Heart right ventricle (tissue), 16 donors: ENCODE results near the gene CLCN2. TPM values are rescaled to one million over a fixed set of nuclear protein-coding genes. Genes with fewer than 3 reads are reported as not detected.

Source experiments
- ATAC-seq, 8 donors: fragments of 200-7000 bp; cut with Tn5 transposase; one replicate each; pipeline ENCODE4 v1.9.1; 2020; ENCODE audit warnings: mild to moderate bottlenecking in 8 of 8, moderate library complexity in 8 of 8, moderate number of reproducible peaks in 1 of 8
- DNase-seq, 2 donors: peaks; one replicate each; pipeline ENCODE4 v3.0.0-alpha.2; 2020
- H3K27ac ChIP-seq, 10 donors: fragments of 200-600 bp; sonication (generic) in 2 of 10; one replicate each; pipeline versions ENCODE4 v1.5.0 to v1.8.0; 2020 to 2022; ENCODE audit warnings: mild to moderate bottlenecking in 3 of 10
- H3K27me3 ChIP-seq, 7 donors: fragments of 200-600 bp; one replicate each; pipeline ENCODE4 v1.8.0; 2021 to 2022; ENCODE audit warnings: mild to moderate bottlenecking in 2 of 7
- H3K36me3 ChIP-seq, 9 donors: fragments of 200-600 bp; sonication (generic) in 1 of 9; one replicate each; pipeline versions ENCODE4 v1.5.0 to v1.8.0; 2020 to 2022; ENCODE audit warnings: mild to moderate bottlenecking in 2 of 9
- H3K4me1 ChIP-seq, 9 donors: fragments of 200-600 bp; sonication (generic) in 1 of 9; one replicate each; pipeline versions ENCODE4 v1.5.0 to v1.8.0; 2020 to 2022; ENCODE audit warnings: mild to moderate bottlenecking in 4 of 9
- H3K4me3 ChIP-seq, 10 donors: fragments of 200-600 bp; sonication (generic) in 2 of 10; one replicate each; pipeline versions ENCODE4 v1.5.0 to v1.8.0; 2020 to 2022; ENCODE audit warnings: mild to moderate bottlenecking in 7 of 10, moderate library complexity in 2 of 10
- H3K9me3 ChIP-seq, 11 donors: fragments of 200-600 bp in 10 of 11; sonication (generic) in 2 of 11; one replicate each; pipeline versions ENCODE4 v1.5.0 to v1.8.0; 2013 to 2022; ENCODE audit warnings: mild to moderate bottlenecking in 2 of 11, control low read depth in 1 of 11, moderate library complexity in 1 of 11
- CTCF ChIP-seq, 9 donors: fragments of 200-600 bp; sonication (generic) in 2 of 9; IDR thresholded peaks; one replicate each; pipeline versions ENCODE4 v1.5.0 to v1.8.0; 2021 to 2022; ENCODE audit warnings: antibody characterized with exemption in 9 of 9, mild to moderate bottlenecking in 5 of 9, moderate library complexity in 1 of 9
- WGBS, 2 donors: extraction: QIAGEN DNeasy Blood & Tissue Kit; methylation state at CpG; one replicate each; pipeline ENCODE4 v1.1.7; 2013; ENCODE audit warnings: inconsistent platforms in 1 of 2; 5-methylcytosine and 5-hydroxymethylcytosine counted together
- intact Hi-C, 10 donors: fragments of 100-400 bp; cut with DNase I; formaldehyde crosslinking; loops; one replicate each; pipeline versions ENCODE4 v1.11.1 to v1.14.2; 2022
- polyA plus RNA-seq, 2 donors: library from polyadenylated mRNA; stranded (reverse); fragments of 200-250 nt; gene quantifications; one replicate each; pipeline ENCODE4 v1.2.3, GENCODE V29; 2013
- total RNA-seq, 10 donors: library from RNA; stranded (reverse); fragmentation: NEBNext Ultra II Directional in 3 of 10; extraction: Animal tissue kit (Norgen Biotek cat#: 25700) in 3 of 10; gene quantifications; one replicate each; pipeline versions ENCODE4 v1.2.1 to v1.2.4, GENCODE V29; 2021 to 2023
- donor health status: Arrhythmogenic right ventricular cardiomyopathy.
- donor health status: ischemic (EF 13 %, LVEDD 7.1; RV severe dilation, severe dysfunction).
- donor health status: healthy with polysubstance abuse.
- donor health status: DM: no; HTN: yes; CAD: no.
- donor health status: DM: no; HTN: no; CAD: no.
- donor health status: ischemic (EF 25% LVEDD 6.9; RV normal size, moderate dysfunction).
- donor health status: ischemic (EF 25% LVEDD 5.7; RV mildly dilated, moderate dysfunction).
- donor health status: healthy.
- donor health status: DM: yes; HTN: yes; CAD: no.
- donor health status: Ischemic cardiomyopathy.
- donor health status: ischemic (EF 35%, LVEDD 5.7; RV mildly dilated, moderate dysfunction).
- donor health status: nonischemic (EF 11% LVEDD 7.7; RV severe dilation, severe dysfunction).
- donor health status: DM: yes; HTN: yes; CAD: no.
- donor health status: PGD.
- donor health status: ischemic (EF 29% LVEDD 5.4; RV normal size, mild dysfunction).
- donor health status: nonischemic (EF 23%, LVEDD 6.1; RV moderate dilation, normal function).

Gene CLCN2
- total and polyA plus RNA-seq, 12 donors, result 1.3 to 8.4 (median 2.4) TPM

DNA sequence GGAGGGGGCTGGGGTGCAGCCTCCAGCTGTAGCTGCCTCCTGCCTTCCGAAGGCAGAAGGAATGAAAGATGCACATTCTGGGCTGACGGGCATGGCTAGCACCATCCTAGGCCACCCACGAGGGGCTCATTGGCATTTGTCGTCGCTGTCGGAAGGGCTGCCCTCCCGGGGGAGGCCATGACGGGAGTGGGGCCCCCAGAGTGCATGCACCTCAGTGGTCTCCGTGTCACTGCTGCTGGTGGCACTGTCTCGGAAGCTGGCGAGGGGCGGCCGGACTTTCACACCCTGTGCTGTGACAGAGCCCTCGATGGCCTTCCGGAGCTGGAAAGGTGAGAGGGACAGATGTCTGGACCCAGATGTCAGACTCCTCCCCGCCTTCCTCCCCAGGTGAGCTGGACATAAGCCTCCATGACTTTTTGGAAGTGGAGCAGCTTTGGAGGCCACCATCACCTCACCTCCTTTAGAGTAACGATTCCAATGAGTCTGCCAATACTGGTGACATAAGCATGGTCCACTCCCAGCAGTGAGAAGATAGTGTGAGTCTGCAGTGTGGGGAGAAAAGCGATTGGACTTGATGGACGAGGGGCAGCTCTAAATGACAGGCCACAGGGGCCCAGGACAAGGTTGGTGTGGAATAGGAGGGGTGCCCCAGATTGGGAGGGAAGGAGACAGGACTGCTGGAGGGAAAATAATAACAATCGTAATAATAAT lies 14.8 kb downstream of the CLCN2 start:
- no peak overlapping the region for H3K4me3 ChIP-seq
- peaks cover 0 to 47% (median 33%) of the 10 kb centered on the region in 9 donors for H3K36me3 ChIP-seq
- DNase-seq (no peak), ATAC-seq (peak in 1 of 8 donors; percentile 4)
- peak overlapping the region in 1 of 10 donors; percentile 36 for H3K27ac ChIP-seq
- no peak for TF ChIP-seq CTCF (IDR thresholded peaks at IDR 0.05)
- H3K27me3 ChIP-seq, result no peaks in the 10 kb centered on the region
- intact Hi-C loops, result loop anchor here in 1 of 10 donors (5.0 kb wide), 1 partner anchor 34 kb away; the partner anchor contains the start of gene EIF4G1
- WGBS, 2 donors, result 90% methylated on average over 20 of the region's 20 CpGs
- peaks cover 0 to 17% (median 8%) of the 10 kb centered on the region in 9 donors for H3K4me1 ChIP-seq
- no peaks in the 10 kb centered on the region for H3K9me3 ChIP-seq

DNA sequence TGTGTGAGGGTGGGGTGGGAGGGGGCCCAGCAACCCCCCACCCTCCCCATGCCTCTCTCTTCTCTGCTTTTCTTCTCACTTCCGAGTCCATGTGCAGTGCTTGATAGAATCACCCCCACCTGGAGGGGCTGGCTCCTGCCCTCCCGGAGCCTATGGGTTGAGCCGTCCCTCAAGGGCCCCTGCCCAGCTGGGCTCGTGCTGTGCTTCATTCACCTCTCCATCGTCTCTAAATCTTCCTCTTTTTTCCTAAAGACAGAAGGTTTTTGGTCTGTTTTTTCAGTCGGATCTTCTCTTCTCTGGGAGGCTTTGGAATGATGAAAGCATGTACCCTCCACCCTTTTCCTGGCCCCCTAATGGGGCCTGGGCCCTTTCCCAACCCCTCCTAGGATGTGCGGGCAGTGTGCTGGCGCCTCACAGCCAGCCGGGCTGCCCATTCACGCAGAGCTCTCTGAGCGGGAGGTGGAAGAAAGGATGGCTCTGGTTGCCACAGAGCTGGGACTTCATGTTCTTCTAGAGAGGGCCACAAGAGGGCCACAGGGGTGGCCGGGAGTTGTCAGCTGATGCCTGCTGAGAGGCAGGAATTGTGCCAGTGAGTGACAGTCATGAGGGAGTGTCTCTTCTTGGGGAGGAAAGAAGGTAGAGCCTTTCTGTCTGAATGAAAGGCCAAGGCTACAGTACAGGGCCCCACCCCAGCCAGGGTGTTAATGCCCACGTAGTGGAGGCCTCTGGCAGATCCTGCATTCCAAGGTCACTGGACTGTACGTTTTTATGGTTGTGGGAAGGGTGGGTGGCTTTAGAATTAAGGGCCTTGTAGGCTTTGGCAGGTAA lies 15.9 kb downstream of the CLCN2 start:
- ATAC-seq (peak; percentile 50 to 87 (median 74)), DNase-seq (peak; percentile 46 to 67)
- H3K27me3 ChIP-seq, result no peaks in the 10 kb centered on the region
- peak in 7 of 9 donors; percentile 33 to 59 (median 55) for TF ChIP-seq CTCF (IDR thresholded peaks at IDR 0.05)
- peak overlapping the region in 4 of 10 donors; percentile 22 to 46 (median 40) for H3K27ac ChIP-seq
- no peak overlapping the region for H3K4me3 ChIP-seq
- WGBS, 2 donors, result 38 to 46% methylated on average over 14 of the region's 14 CpGs
- no peaks in the 10 kb centered on the region for H3K9me3 ChIP-seq
- H3K36me3 ChIP-seq, result peaks cover 0 to 58% (median 34%) of the 10 kb centered on the region in 9 donors
- intact Hi-C loops, result loop anchor here in 1 of 10 donors (5.0 kb wide), 1 partner anchor 33 kb away; the partner anchor contains the start of gene EIF4G1
- H3K4me1 ChIP-seq, result peaks cover 0 to 23% (median 8%) of the 10 kb centered on the region in 9 donors

DNA sequence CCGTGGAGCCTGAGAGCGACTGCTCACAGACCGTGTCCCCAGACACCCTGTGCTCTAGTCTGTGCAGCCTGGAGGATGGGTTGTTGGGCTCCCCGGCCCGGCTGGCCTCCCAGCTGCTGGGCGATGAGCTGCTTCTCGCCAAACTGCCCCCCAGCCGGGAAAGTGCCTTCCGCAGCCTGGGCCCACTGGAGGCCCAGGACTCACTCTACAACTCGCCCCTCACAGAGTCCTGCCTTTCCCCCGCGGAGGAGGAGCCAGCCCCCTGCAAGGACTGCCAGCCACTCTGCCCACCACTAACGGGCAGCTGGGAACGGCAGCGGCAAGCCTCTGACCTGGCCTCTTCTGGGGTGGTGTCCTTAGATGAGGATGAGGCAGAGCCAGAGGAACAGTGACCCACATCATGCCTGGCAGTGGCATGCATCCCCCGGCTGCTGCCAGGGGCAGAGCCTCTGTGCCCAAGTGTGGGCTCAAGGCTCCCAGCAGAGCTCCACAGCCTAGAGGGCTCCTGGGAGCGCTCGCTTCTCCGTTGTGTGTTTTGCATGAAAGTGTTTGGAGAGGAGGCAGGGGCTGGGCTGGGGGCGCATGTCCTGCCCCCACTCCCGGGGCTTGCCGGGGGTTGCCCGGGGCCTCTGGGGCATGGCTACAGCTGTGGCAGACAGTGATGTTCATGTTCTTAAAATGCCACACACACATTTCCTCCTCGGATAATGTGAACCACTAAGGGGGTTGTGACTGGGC lies 16.7 kb downstream of the CLCN2 start:
- 84 to 89% methylated on average over 22 to 24 of the region's 24 CpGs for WGBS, 2 donors
- no peak overlapping the region for H3K4me3 ChIP-seq
- no peak overlapping the region for H3K27ac ChIP-seq
- peak in 2 of 8 donors; percentile 7 to 13 for ATAC-seq
- H3K27me3 ChIP-seq, result no peaks in the 10 kb centered on the region
- intact Hi-C loops, result loop anchor here in 1 of 10 donors (5.0 kb wide), 1 partner anchor 32 kb away; the partner anchor contains the start of gene EIF4G1
- no peak for DNase-seq
- H3K9me3 ChIP-seq, result no peaks in the 10 kb centered on the region
- H3K36me3 ChIP-seq, result peaks cover 0 to 58% (median 34%) of the 10 kb centered on the region in 9 donors
- no peak for TF ChIP-seq CTCF (IDR thresholded peaks at IDR 0.05)
- peaks cover 0 to 28% (median 10%) of the 10 kb centered on the region in 9 donors for H3K4me1 ChIP-seq
